Calu3 (cell line): Measurements from ENCODE around the gene DCP2. TPM values are rescaled to one million over a fixed set of nuclear protein-coding genes. Genes with fewer than 3 reads are reported as not detected.

Source experiments
- BruUV-seq: library from RNA; stranded (reverse); fragments of 400-500 nt; replicated peaks from 2 replicates; lab custom pipeline; 2021; lab: Mats Ljungman, UMichigan
- CTCF ChIA-PET: fragments of 300-600 bp; sonication (Branson Sonifier 250); formaldehyde crosslinking; loops from one replicate; lab custom pipeline; 2022; ENCODE audit warnings: antibody characterized with exemption; lab: Charles Lee
- DNase-seq: peaks from one replicate; pipeline ENCODE4 v3.0.0; 2022
- H3K27ac Mint-ChIP-seq: one replicate; pipeline ENCODE4 v1.8.0; 2022; ENCODE audit warnings: mixed read lengths; ENCODE audit not compliant: unreplicated experiment
- H3K27me3 Mint-ChIP-seq: one replicate; pipeline ENCODE4 v1.8.0; 2022; ENCODE audit warnings: mixed read lengths; ENCODE audit not compliant: unreplicated experiment
- H3K36me3 Mint-ChIP-seq: one replicate; pipeline ENCODE4 v1.8.0; 2022; ENCODE audit warnings: mild to moderate bottlenecking, moderate library complexity, mixed read lengths; ENCODE audit not compliant: insufficient read depth, unreplicated experiment
- H3K4me1 Mint-ChIP-seq: one replicate; pipeline ENCODE4 v1.8.0; 2022; ENCODE audit warnings: mild to moderate bottlenecking, low read depth, mixed read lengths; ENCODE audit not compliant: unreplicated experiment
- H3K4me3 Mint-ChIP-seq: one replicate; pipeline ENCODE4 v1.8.0; 2022; ENCODE audit warnings: mild to moderate bottlenecking, low read depth, moderate library complexity, mixed read lengths; ENCODE audit not compliant: unreplicated experiment
- H3K9me3 Mint-ChIP-seq: one replicate; pipeline ENCODE4 v1.8.0; 2022; ENCODE audit warnings: low read depth, mixed read lengths; ENCODE audit not compliant: unreplicated experiment
- CTCF ChIP-seq: fragments of 200-600 bp; IDR thresholded peaks from one replicate; pipeline ENCODE4 v1.8.0; 2022; ENCODE audit warnings: antibody characterized with exemption; ENCODE audit not compliant: unreplicated experiment
- intact Hi-C: fragments of 100-400 bp; cut with micrococcal nuclease; formaldehyde crosslinking; loops from one replicate; pipeline ENCODE4 v1.10.0; 2022; ENCODE audit not compliant: unreplicated experiment
- total RNA-seq: library from RNA; stranded (reverse); gene quantifications from 2 replicates; pipeline ENCODE4 v1.2.3, GENCODE V29; 2022

Gene DCP2
- total RNA-seq, 1 experiment from 2014 or later: 56.0 TPM

GRCh38 chr5:113048931-113049330 is 72.3 kb downstream of the DCP2 start:
- no peak for DNase-seq
- Mint-ChIP-seq H3K4me3 (no peak overlapping the region), H3K27ac (no peak overlapping the region), H3K4me1 (peaks cover 18% of the 10 kb centered on the region), H3K27me3 (no peaks in the 10 kb centered on the region), H3K36me3 (no peaks in the 10 kb centered on the region), H3K9me3 (no peaks in the 10 kb centered on the region)
- BruUV-seq: no TSS peak
- intact Hi-C loops: no loop called here
- TF ChIP-seq CTCF: no peak
- CTCF ChIA-PET: no interaction called here

- no peak overlapping the region for H3K4me3 Mint-ChIP-seq
- H3K27ac Mint-ChIP-seq: no peak overlapping the region
- intact Hi-C loops: no loop called here
Observed at GRCh38 chr5:113050721-113051382, 74.3 kb downstream of the DCP2 start.

GRCh38 chr5:113052041-113052795 is 75.6 kb downstream of the DCP2 start:
- TF ChIP-seq CTCF: no peak
- no peak for DNase-seq
- H3K27me3 Mint-ChIP-seq: no peaks in the 10 kb centered on the region
- no TSS peak for BruUV-seq
- no peaks in the 10 kb centered on the region for H3K9me3 Mint-ChIP-seq
- no peak overlapping the region for H3K4me3 Mint-ChIP-seq
- peaks cover 11% of the 10 kb centered on the region for H3K4me1 Mint-ChIP-seq
- no peak overlapping the region for H3K27ac Mint-ChIP-seq
- CTCF ChIA-PET: no interaction called here
- intact Hi-C loops: no loop called here
- no peaks in the 10 kb centered on the region for H3K36me3 Mint-ChIP-seq

More at GRCh38 chr5:113050721-113051382, 74.3 kb downstream of the DCP2 start:
- Mint-ChIP-seq H3K36me3 (no peaks in the 10 kb centered on the region), H3K9me3 (no peaks in the 10 kb centered on the region), H3K27me3 (no peaks in the 10 kb centered on the region), H3K4me1 (peaks cover 18% of the 10 kb centered on the region)
- no peak for DNase-seq
- CTCF ChIA-PET: interaction anchor here (0.6 kb wide), 1 partner anchor 323 kb away, joined by 3 read pairs; no protein-coding TSS in a partner anchor
- BruUV-seq: no TSS peak
- TF ChIP-seq CTCF: no peak

- Mint-ChIP-seq H3K27me3 (no peaks in the 10 kb centered on the region), H3K36me3 (no peaks in the 10 kb centered on the region), H3K4me3 (no peak overlapping the region), H3K27ac (no peak overlapping the region), H3K9me3 (no peaks in the 10 kb centered on the region), H3K4me1 (no peaks in the 10 kb centered on the region)
- intact Hi-C loops: no loop called here
- DNase-seq: no peak
- TF ChIP-seq CTCF: no peak
- no TSS peak for BruUV-seq
- CTCF ChIA-PET: no interaction called here
Observed at GRCh38 chr5:113053511-113053995, 77.0 kb downstream of the DCP2 start.
